WERI-Rb-1 (cell line): ENCODE results near the gene CHRNA4.
A peak's percentile ranks its signal among the peaks of the same experiment; 100 is the strongest.
"Not testable (repeated sequence)": the region's sequence is repeated elsewhere in the genome, so short reads cannot be mapped to it uniquely, and the experiment has no call there.

Source experiments
- DNase-seq: peaks from one replicate; pipeline ENCODE4 v3.0.0-alpha.2; 2020
- H3K27ac ChIP-seq: fragments of 250-450 bp; sonication (Bioruptor Pico); 2 replicates; pipeline ENCODE4 v1.5.1; 2020; ENCODE audit warnings: mild to moderate bottlenecking, moderate library complexity
- H3K27me3 ChIP-seq: fragments of 250-450 bp; sonication (Bioruptor Pico); 2 replicates; pipeline ENCODE4 v1.5.1; 2021; ENCODE audit warnings: mild to moderate bottlenecking, low read depth, moderate library complexity; ENCODE audit not compliant: insufficient read depth, severe bottlenecking
- H3K36me3 ChIP-seq: fragments of 250-450 bp; sonication (Bioruptor Pico); 2 replicates; pipeline ENCODE4 v1.5.1; 2020; ENCODE audit warnings: mild to moderate bottlenecking, moderate library complexity
- H3K4me3 ChIP-seq: 2 replicates; pipeline ENCODE4 v1.5.1; 2011; ENCODE audit warnings: low read depth, mild to moderate bottlenecking, control low read depth, low read length
- H3K9me3 ChIP-seq: fragments of 250-450 bp; sonication (Bioruptor Pico); 2 replicates; pipeline ENCODE4 v1.5.1; 2021; ENCODE audit warnings: mild to moderate bottlenecking, moderate library complexity; ENCODE audit not compliant: severe bottlenecking
- TF ChIP-seq, protein P1 (sequence below): IDR thresholded peaks from 2 replicates; pipeline ENCODE4 v1.5.1; 2011; ENCODE audit warnings: low read depth, mild to moderate bottlenecking, control low read depth, inconsistent platforms, low read length

The CHRNA4 gene

DNA sequence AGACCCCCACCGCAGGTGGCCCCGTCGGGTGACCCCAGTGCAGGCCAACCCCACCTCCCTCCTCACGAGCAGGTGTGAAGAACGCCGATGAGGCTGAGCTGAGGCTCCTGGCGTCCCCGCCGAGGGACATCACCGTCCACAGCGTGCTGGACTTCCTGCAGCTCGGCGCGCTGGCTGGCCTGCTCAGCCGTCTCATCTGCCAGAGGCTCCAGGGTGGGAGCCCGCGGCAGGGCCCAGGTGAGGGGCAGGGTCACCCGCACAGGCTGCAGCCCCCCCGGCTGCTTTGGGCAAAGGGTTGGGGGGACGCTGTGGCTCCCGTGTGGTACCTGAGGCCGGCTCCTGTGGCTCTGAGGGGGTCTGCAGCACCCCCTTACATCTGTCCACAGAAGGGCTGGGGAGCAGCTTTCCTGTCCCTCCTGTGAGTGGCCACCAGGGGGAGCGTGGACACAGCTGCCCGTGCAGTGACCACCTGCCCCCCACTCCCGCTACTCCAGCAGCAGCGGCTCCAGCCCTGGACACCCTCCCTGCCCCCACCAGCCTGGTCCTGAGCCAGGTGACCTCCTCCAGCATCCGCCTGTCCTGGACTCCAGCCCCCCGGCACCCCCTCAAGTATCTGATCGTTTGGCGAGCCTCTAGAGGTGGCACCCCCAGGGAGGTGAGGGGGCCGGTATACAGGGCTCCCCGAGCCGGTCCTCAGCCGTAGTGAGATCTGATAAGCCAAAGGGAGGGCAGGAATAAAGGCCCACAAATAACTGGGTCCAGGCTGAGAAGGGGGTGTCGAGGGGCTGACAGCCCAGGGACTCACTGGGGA is 51.7 kb downstream of the CHRNA4 start:
- TF ChIP-seq, protein P1, sequence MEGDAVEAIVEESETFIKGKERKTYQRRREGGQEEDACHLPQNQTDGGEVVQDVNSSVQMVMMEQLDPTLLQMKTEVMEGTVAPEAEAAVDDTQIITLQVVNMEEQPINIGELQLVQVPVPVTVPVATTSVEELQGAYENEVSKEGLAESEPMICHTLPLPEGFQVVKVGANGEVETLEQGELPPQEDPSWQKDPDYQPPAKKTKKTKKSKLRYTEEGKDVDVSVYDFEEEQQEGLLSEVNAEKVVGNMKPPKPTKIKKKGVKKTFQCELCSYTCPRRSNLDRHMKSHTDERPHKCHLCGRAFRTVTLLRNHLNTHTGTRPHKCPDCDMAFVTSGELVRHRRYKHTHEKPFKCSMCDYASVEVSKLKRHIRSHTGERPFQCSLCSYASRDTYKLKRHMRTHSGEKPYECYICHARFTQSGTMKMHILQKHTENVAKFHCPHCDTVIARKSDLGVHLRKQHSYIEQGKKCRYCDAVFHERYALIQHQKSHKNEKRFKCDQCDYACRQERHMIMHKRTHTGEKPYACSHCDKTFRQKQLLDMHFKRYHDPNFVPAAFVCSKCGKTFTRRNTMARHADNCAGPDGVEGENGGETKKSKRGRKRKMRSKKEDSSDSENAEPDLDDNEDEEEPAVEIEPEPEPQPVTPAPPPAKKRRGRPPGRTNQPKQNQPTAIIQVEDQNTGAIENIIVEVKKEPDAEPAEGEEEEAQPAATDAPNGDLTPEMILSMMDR, result peak; percentile 95
- DNase-seq, result peak; percentile 79
- H3K27ac ChIP-seq, result no peak overlapping the region
- no peaks in the 10 kb centered on the region for H3K9me3 ChIP-seq
- H3K4me3 ChIP-seq, result no peak overlapping the region
- no peaks in the 10 kb centered on the region for H3K36me3 ChIP-seq
- H3K27me3 ChIP-seq, result no peaks in the 10 kb centered on the region

DNA sequence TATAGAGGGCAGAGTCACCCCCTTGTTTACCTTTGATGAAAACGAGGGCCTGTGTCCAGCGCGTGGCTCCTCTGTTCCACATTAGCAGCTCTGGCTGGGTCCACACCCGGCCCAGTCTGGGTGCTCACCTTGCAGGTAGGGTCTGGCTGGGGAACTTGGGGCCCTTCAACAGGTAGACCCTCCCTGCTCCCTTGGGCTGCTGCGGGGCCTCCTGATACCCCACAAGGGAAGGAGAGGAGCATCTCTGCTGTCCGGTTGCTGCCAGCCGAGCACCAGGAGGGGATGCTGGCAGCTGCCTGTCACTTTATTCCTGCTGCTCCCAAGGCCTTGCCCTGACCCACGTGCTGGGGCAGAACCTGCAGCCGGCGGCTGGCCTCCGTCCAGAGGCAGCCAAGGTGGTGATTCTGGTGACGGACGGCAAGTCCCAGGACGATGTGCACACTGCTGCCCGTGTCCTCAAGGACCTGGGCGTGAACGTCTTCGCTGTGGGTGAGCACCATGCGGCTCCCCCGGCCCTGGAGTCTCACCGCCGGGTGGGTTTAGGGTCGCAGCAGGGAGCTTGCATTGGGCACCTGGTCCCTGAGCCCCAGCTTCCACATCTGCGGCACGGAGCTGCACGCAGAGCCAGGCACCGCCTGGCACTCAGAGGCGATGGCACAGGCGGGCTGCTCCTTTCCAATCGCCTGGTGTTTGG is 52.8 kb downstream of the CHRNA4 start:
- Histone ChIP-seq H3K9me3 (no peaks in the 10 kb centered on the region), H3K27me3 (no peaks in the 10 kb centered on the region), H3K4me3 (no peak overlapping the region), H3K36me3 (no peaks in the 10 kb centered on the region), H3K27ac (no peak overlapping the region)
- TF ChIP-seq, protein P1, result no peak
- no peak for DNase-seq

DNA sequence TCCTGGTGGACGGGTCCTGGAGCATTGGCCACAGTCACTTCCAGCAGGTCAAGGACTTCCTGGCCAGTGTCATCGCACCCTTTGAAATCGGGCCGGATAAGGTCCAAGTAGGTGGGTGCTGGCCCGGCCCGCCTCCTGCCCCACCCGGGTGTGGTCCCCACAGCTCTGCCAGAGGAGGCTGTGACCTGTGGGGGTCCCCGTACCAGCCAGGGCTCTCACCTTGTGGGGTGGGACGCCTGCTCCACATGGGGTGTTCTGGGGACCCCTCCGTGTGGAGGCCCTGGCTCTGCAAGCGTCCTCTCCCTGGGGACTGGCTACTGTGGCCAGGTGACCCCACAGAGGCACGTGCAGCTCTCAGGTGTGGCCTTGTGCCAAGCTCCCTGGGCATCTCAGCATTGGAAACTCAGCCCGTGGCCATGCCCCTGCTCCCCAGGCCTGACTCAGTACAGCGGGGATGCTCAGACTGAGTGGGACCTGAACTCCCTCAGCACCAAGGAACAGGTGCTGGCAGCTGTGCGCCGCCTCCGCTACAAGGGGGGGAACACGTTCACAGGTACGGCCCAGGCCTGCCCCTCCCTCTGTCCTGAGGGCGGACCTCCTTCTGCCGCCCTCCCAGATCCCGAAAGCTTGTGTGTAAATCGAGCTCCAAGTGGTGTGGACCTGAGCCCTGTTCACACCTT is 53.5 kb downstream of the CHRNA4 start:
- no peak overlapping the region for H3K27ac ChIP-seq
- H3K27me3 ChIP-seq, result no peaks in the 10 kb centered on the region
- no peaks in the 10 kb centered on the region for H3K36me3 ChIP-seq
- TF ChIP-seq, protein P1, result no peak
- H3K4me3 ChIP-seq, result no peak overlapping the region
- H3K9me3 ChIP-seq, result no peaks in the 10 kb centered on the region
- DNase-seq, result no peak

DNA sequence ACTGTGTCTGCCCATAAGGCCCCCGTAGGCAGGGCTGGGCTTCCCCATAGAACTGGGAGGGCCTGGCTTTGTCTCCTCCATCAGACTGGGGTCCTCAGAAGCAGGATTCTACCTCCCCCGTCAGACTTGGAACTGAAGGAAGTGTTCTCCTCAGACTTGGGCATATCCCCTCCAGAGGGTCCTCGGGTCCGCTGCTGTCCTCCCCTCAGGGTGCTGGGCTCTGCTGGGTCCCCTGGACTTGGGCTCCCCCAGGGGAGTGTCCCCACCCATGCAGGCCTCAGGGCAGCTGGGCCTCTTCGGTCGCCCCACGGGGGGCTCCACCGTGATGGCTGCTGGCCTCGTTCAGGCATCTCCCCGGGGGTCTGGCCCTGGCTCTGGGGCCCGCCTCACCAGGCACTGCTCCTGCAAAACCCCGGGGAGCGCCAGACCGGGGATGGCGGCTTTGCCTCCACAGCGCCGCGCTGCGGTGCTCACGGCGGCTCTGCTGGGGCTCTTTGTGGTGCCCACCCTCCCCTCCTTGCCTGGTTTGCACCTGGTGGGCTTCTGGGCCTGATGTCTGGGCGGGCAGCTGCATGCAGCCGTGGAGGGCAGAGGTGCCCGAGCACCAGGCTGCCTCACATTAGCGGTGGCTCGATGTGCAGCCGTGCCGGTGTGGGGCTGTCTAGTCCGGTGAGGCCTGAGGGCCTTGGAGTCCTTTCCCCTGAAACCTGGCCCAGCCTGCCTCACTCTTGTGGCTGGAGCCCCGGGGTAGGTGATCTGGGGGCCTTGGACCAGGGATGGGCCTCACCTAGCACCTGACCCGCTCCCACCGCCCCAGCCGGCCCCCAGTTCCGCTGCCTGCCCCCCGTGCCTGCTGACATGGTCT is 54.2 kb downstream of the CHRNA4 start:
- H3K4me3 ChIP-seq, result no peak overlapping the region
- TF ChIP-seq, protein P1, result no peak
- H3K36me3 ChIP-seq, result no peaks in the 10 kb centered on the region
- no peak for DNase-seq
- H3K9me3 ChIP-seq, result no peaks in the 10 kb centered on the region
- H3K27me3 ChIP-seq, result no peaks in the 10 kb centered on the region
- no peak overlapping the region for H3K27ac ChIP-seq

DNA sequence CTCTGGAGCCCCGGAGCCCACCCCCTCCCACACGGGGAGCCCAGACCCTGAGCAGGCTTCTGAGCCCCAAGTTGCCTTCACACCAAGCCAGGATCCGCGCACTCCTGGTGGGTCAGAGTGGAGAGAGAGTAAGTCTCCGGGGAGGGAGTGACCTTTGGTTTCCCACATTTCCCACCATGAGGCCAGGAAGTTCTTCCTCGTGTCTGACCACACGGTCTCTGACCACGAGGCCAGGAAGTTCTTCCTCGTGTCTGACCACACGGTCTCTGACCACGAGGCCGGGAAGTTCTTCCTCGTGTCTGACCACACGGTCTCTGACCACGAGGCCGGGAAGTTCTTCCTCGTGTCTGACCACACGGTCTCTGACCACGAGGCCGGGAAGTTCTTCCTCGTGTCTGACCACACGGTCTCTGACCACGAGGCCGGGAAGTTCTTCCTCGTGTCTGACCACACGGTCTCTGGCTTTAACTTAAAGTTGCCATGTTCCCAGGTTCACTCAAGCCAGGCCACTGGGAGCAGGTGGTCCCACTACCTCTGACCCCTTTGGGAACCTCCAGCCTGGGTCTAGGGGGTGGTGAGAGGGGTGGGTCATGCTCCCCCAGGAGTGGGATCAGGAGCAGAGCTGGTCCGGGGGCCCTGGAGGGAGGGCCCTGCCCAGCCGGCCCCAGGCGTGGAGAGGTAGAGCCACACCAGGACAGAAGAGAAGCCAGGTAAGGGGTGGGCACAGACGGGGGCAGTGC is 55.0 kb downstream of the CHRNA4 start:
- not testable (repeated sequence) for H3K4me3 ChIP-seq, H3K27me3 ChIP-seq, H3K27ac ChIP-seq, DNase-seq, H3K36me3 ChIP-seq, H3K9me3 ChIP-seq
